Mesangial cell (primary cell): Measurements from ENCODE around the gene FSD2. TPM values are rescaled to one million over a fixed set of nuclear protein-coding genes. Genes with fewer than 3 reads are reported as not detected.

Experiments used
- total RNA-seq: library from RNA; depleted of rRNA; stranded (reverse); fragments of >200 nt; gene quantifications from 2 replicates; pipeline ENCODE4 v1.2.3, GENCODE V29; 2015

FSD2 gene
- not detected in 2 replicates for total RNA-seq

GRCh38 chr15:82805994-82806406 lies at the start of gene FSD2:
TSS of gene FSD2 (minus strand) at chr15:82806069. CDS start at chr15:82787390, 18,679 bp downstream.

GRCh38 chr15:82809308-82810060 lies 3.6 kb upstream of the FSD2 start, which contains the start of gene WHAMM:
TSS of gene WHAMM (plus strand) at chr15:82809628. CDS start at chr15:82809727, 99 bp downstream.

DNA sequence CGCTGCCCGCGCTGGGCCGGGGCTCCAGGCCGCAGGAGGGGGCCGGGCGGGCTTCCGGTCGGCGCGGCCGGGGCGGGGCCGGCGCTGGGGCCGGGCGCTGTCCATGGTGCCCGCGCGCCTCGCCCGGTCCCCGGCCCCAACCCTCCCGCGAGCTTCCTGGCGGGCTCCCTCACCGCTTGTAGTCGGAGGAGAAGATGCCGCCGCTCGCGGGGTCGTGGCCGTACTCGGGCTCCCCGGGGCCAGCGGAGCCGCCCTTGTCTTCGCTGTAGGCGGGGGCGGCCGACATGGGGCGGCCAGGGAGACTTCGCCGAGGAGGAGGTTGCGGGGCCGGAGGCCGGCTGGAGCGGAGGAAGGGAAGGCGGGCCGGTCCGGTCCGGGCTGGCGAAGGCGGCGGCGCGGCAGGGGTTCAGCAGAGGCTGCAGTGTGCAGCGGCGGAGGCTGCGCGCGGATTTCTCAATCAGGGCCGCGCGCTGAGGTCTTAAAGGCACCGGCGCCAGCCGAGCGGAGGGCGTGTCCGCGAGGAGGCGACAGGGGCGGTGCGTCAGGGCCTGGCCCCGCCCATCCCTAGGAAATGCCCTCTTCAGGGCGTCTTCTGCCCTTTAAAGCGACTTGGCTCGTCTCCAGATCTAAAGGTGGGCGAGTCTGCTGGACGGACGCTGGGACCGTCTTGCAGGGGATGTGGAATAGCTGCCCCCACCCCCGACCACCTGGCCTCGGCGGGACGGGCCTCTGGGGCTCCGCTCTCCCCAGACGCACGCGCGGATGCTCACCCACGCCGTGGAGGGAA lies 96.3 kb downstream of the FSD2 start, which contains the start of gene AP3B2:
Gene AP3B2, minus strand, starts transcription at position 455 of the 787 bp plus-strand sequence. Its CDS starts 169 bp downstream, at position 286.

Other genes with a start within 250 kb of the FSD2 start
- 0.65 and 1.4 TPM in 2 replicates for gene CPEB1, start 158.7 kb downstream of the FSD2 start, total RNA-seq
- 0.16 and 0.63 TPM in 2 replicates for gene AP3B2, start 96.2 kb downstream of the FSD2 start, total RNA-seq
- gene WHAMM, start 3.6 kb upstream of the FSD2 start, total RNA-seq, result 4.2 and 9.3 TPM in 2 replicates
- gene HOMER2, start 146.7 kb upstream of the FSD2 start, total RNA-seq, result 36.4 and 47.9 TPM in 2 replicates
- 19.7 and 20.4 TPM in 2 replicates for gene RAMAC, start 180.1 kb upstream of the FSD2 start, total RNA-seq
- gene C15orf40, start 205.6 kb upstream of the FSD2 start, total RNA-seq, result 9.8 and 21.5 TPM in 2 replicates